IMR-90 (cell line): ENCODE data around the gene STK40. TPM values are rescaled to one million over a fixed set of nuclear protein-coding genes. Genes with fewer than 3 reads are reported as not detected.

Source experiments
- ATAC-seq: fragments of 200-7000 bp; cut with Tn5 transposase; 2 replicates; pipeline ENCODE4 v1.9.1; 2020; ENCODE audit warnings: low read depth, mild to moderate bottlenecking, moderate library complexity
- BruUV-seq: library from RNA; stranded (reverse); fragments of 400-500 nt; replicated peaks from 2 replicates; lab custom pipeline; 2021; lab: Mats Ljungman, UMichigan
- CTCF ChIA-PET: fragments of 300-600 bp; formaldehyde crosslinking; extraction: SDS; loops from one replicate; lab custom pipeline; 2021; ENCODE audit warnings: antibody characterized with exemption; lab: Yijun Ruan, JAX
- POLR2A ChIA-PET: fragments of 300-600 bp; sonication (Branson Sonifier 250); formaldehyde crosslinking; loops from one replicate; lab custom pipeline; 2022; ENCODE audit warnings: antibody characterized with exemption; ENCODE audit not compliant: unreplicated experiment; lab: Charles Lee
- DNase-seq: peaks from one replicate; pipeline ENCODE4 v3.0.0; 2013
- H2AFZ ChIP-seq: replicated peaks from 2 replicates; pipeline ENCODE3; 2013; ENCODE audit warnings: low read length, mild to moderate bottlenecking; ENCODE audit not compliant: poor library complexity
- H2AK5ac ChIP-seq: 2 replicates; pipeline ENCODE4 v1.6.1; 2013; ENCODE audit warnings: low read depth, low read length, inconsistent platforms
- H2AK9ac ChIP-seq: replicated peaks from 2 replicates; pipeline ENCODE3; 2013; ENCODE audit warnings: mild to moderate bottlenecking, low read depth, low read length, moderate library complexity; ENCODE audit not compliant: poor library complexity
- H2BK120ac ChIP-seq: 2 replicates; pipeline ENCODE4 v1.6.1; 2013; ENCODE audit warnings: low read depth, low read length, inconsistent platforms
- H2BK15ac ChIP-seq: 3 replicates; pipeline ENCODE4 v1.6.1; 2013; ENCODE audit warnings: low read depth, low read length, inconsistent platforms
- H2BK20ac ChIP-seq: 2 replicates; pipeline ENCODE4 v1.6.1; 2013; ENCODE audit warnings: low read depth, mild to moderate bottlenecking, inconsistent platforms, low read length, moderate library complexity
- H2BK5ac ChIP-seq: 2 replicates; pipeline ENCODE4 v1.6.1; 2013; ENCODE audit warnings: mild to moderate bottlenecking, low read depth, low read length, inconsistent platforms; ENCODE audit not compliant: poor library complexity, severe bottlenecking
- H3K14ac ChIP-seq: replicated peaks from 2 replicates; pipeline ENCODE4 v1.6.1; 2013; ENCODE audit warnings: low read depth, low read length, inconsistent platforms
- H3K18ac ChIP-seq: 2 replicates; pipeline ENCODE4 v1.6.1; 2013; ENCODE audit warnings: low read depth, low read length, control low read depth
- H3K23ac ChIP-seq: 2 replicates; pipeline ENCODE4 v1.6.1; 2013; ENCODE audit warnings: low read depth, low read length, inconsistent platforms
- H3K27ac ChIP-seq: 2 replicates; pipeline ENCODE4 v1.5.1; 2013; ENCODE audit warnings: mild to moderate bottlenecking, control low read depth, low read length; ENCODE audit not compliant: insufficient read depth
- H3K27me3 ChIP-seq: 2 replicates; pipeline ENCODE4 v1.6.1; 2013; ENCODE audit warnings: low read length; ENCODE audit not compliant: control insufficient read depth, insufficient read depth
- H3K36me3 ChIP-seq: 2 replicates; pipeline ENCODE4 v1.6.1; 2013; ENCODE audit warnings: low read length, mixed read lengths; ENCODE audit not compliant: control insufficient read depth, insufficient read depth
- H3K4ac ChIP-seq: 2 replicates; pipeline ENCODE4 v1.6.1; 2013; ENCODE audit warnings: low read depth, low read length, inconsistent platforms
- H3K4me1 ChIP-seq: 2 replicates; pipeline ENCODE4 v1.6.1; 2013; ENCODE audit warnings: low read length, mixed read lengths; ENCODE audit not compliant: control insufficient read depth, insufficient read depth
- H3K4me2 ChIP-seq: 2 replicates; pipeline ENCODE4 v1.6.1; 2013; ENCODE audit warnings: low read depth, mild to moderate bottlenecking, control low read depth, low read length, moderate library complexity
- H3K4me3 ChIP-seq: 2 replicates; pipeline ENCODE4 v1.5.1; 2013; ENCODE audit warnings: low read depth, mild to moderate bottlenecking, control low read depth, low read length, moderate library complexity; ENCODE audit not compliant: insufficient read depth
- H3K56ac ChIP-seq: 2 replicates; pipeline ENCODE4 v1.6.1; 2013; ENCODE audit warnings: low read length, inconsistent platforms; ENCODE audit not compliant: insufficient read depth; ENCODE audit errors: extremely low read depth
- H3K79me1 ChIP-seq, 2 experiments: 2 replicates each; pipeline ENCODE4 v1.6.1; 2013; ENCODE audit warnings: low read length in 2 of 2, inconsistent platforms in 1 of 2, low read depth in 1 of 2
- H3K9ac ChIP-seq: 2 replicates; pipeline ENCODE4 v1.6.1; 2013; ENCODE audit warnings: low read depth, low read length, control low read depth
- H3K9me1 ChIP-seq: 2 replicates; pipeline ENCODE4 v1.6.1; 2013; ENCODE audit warnings: low read length, inconsistent platforms; ENCODE audit not compliant: insufficient read depth
- H3K9me3 ChIP-seq: 2 replicates; pipeline ENCODE4 v1.6.1; 2013; ENCODE audit warnings: low read length; ENCODE audit not compliant: control insufficient read depth, insufficient read depth
- H4K20me1 ChIP-seq: 2 replicates; pipeline ENCODE4 v1.6.1; 2013; ENCODE audit warnings: low read length, inconsistent platforms; ENCODE audit not compliant: insufficient read depth
- H4K5ac ChIP-seq: 2 replicates; pipeline ENCODE4 v1.6.1; 2013; ENCODE audit warnings: mild to moderate bottlenecking, low read depth, low read length, control low read depth
- H4K8ac ChIP-seq, 2 experiments: 2 replicates each; pipeline ENCODE4 v1.6.1; 2013; ENCODE audit warnings: low read depth in 2 of 2, low read length in 2 of 2, control low read depth in 1 of 2, inconsistent platforms in 1 of 2
- H4K91ac ChIP-seq: 2 replicates; pipeline ENCODE4 v1.6.1; 2013; ENCODE audit warnings: low read depth, low read length, inconsistent platforms; ENCODE audit not compliant: insufficient read depth
- MXI1 ChIP-seq: IDR thresholded peaks from 2 replicates; pipeline ENCODE4 v1.6.1; 2012; ENCODE audit warnings: low read depth, mild to moderate bottlenecking, low read length, moderate library complexity, borderline replicate concordance
- NFE2L2 ChIP-seq: fragments of 150-350 bp; IDR thresholded peaks from 2 replicates; pipeline ENCODE4 v1.6.1; 2016; ENCODE audit warnings: low read depth, mild to moderate bottlenecking, low read length
- RAD21 ChIP-seq: IDR thresholded peaks from 2 replicates; pipeline ENCODE4 v1.6.1; 2012; ENCODE audit warnings: low read length, improper control_type of control experiment
- WGBS, 2 experiments: methylation state at CpG; one replicate each; pipeline versions ENCODE4 v1.1.5 to v1.1.7; 2013; ENCODE audit warnings: missing lambda C conversion rate in 2 of 2; ENCODE audit not compliant: insufficient read length in 1 of 2; ENCODE audit errors: extremely low coverage in 2 of 2; 5-methylcytosine and 5-hydroxymethylcytosine counted together
- dilution Hi-C: fragments of 300-500 bp; cut with HindIII; formaldehyde crosslinking; loops from one replicate; pipeline ENCODE4 v1.14.3; 2018; ENCODE audit warnings: low sequenced_read_pairs; ENCODE audit not compliant: unreplicated experiment
- in situ Hi-C: fragments of 300-500 bp; cut with MboI; formaldehyde crosslinking; loops from 3 replicates; pipeline ENCODE4 v1.14.3; 2019; ENCODE audit warnings: low sequenced_read_pairs, inconsistent platforms, mixed read lengths
- intact Hi-C: fragments of 100-400 bp; cut with micrococcal nuclease; formaldehyde crosslinking; loops from 2 replicates; pipeline ENCODE4 v1.10.0; 2022
- polyA plus RNA-seq, 3 experiments: library from polyadenylated mRNA; depleted of rRNA; stranded (reverse); fragments of >200 nt; gene quantifications; 2 replicates each; pipeline ENCODE4 v1.2.3, GENCODE V29; 2012; ENCODE audit warnings: low replicate concordance in 1 of 3
- total RNA-seq: library from RNA; depleted of rRNA; stranded (reverse); fragments of >200 nt; gene quantifications from 2 replicates; pipeline ENCODE4 v1.2.3, GENCODE V29; 2012

STK40 gene
- total and polyA plus RNA-seq, 2 of the 4 experiments (the other 2 are of a cell fraction), result 16.0 to 29.9 TPM

- H2AFZ ChIP-seq, result peak overlapping the region; percentile 86
Measured at GRCh38 chr1:36320291-36320761, 65.4 kb downstream of the STK40 start.

More at GRCh38 chr1:36320291-36320761, 65.4 kb downstream of the STK40 start:
- Histone ChIP-seq H4K8ac (peak overlapping the region; percentile 25 to 61; a peak in 2 of 4 replicates), H2BK15ac (no peak overlapping the region; the same call in 2 of the 3 replicates), H3K9ac (no peak overlapping the region), H4K91ac (peak overlapping the region; percentile 49), H3K4me1 (peaks cover 24% of the 10 kb centered on the region), H2BK5ac (no peak overlapping the region), H3K27me3 (no peaks in the 10 kb centered on the region), H3K4ac (peak overlapping the region; percentile 71), H3K4me2 (no peak overlapping the region), H3K23ac (no peak overlapping the region), H3K18ac (no peak overlapping the region), H3K9me3 (no peaks in the 10 kb centered on the region), H2BK120ac (peak overlapping the region; percentile 17; the same call in 1 of the 2 replicates), H3K27ac (no peak overlapping the region), H2AK9ac (peak overlapping the region; percentile 99), H4K20me1 (peaks cover 7% of the 10 kb centered on the region), H3K14ac (peak overlapping the region; percentile 53; the same call in 1 of the 2 replicates), H3K36me3 (peaks cover 9% of the 10 kb centered on the region), H3K79me1 (peaks cover 0 to 51% of the 10 kb centered on the region in 2 experiments; a peak in 3 of 4 replicates), H2BK20ac (no peak overlapping the region), H2AK5ac (peak overlapping the region; percentile 37), H3K9me1 (peaks cover 11% of the 10 kb centered on the region; the same call in 1 of the 2 replicates), H3K4me3 (no peak overlapping the region), H4K5ac (no peak overlapping the region), H3K56ac (no peak overlapping the region)
- no TSS peak for BruUV-seq
- CTCF ChIA-PET, result no interaction called here
- ATAC-seq (no peak), DNase-seq (no peak)
- 53% methylated on average over 8 of the region's 16 CpGs; no CpG with 5 or more reads in 1 of the 2 experiments for WGBS, 2 experiments
- TF ChIP-seq RAD21 (no peak), MXI1 (no peak), NFE2L2 (no peak)
- POLR2A ChIA-PET, result no interaction called here
- in situ Hi-C loops (no loop called here), dilution Hi-C loops (no loop called here), intact Hi-C loops (loop anchor here (5.0 kb wide), 2 partner anchors 47 to 67 kb away; partner anchors contain the start of gene STK40)
